OCI-M2 (cell line): ENCODE measurements around the gene TTC39B.
"Not testable (repeated sequence)": the region's sequence is repeated elsewhere in the genome, so short reads cannot be mapped to it uniquely, and the experiment has no call there.

Source experiments
- DNase-seq: peaks from one replicate; lab custom pipeline; 2025; ENCODE audit not compliant: unreplicated experiment; lab: John Stamatoyannopoulos, UW

The TTC39B gene

DNA sequence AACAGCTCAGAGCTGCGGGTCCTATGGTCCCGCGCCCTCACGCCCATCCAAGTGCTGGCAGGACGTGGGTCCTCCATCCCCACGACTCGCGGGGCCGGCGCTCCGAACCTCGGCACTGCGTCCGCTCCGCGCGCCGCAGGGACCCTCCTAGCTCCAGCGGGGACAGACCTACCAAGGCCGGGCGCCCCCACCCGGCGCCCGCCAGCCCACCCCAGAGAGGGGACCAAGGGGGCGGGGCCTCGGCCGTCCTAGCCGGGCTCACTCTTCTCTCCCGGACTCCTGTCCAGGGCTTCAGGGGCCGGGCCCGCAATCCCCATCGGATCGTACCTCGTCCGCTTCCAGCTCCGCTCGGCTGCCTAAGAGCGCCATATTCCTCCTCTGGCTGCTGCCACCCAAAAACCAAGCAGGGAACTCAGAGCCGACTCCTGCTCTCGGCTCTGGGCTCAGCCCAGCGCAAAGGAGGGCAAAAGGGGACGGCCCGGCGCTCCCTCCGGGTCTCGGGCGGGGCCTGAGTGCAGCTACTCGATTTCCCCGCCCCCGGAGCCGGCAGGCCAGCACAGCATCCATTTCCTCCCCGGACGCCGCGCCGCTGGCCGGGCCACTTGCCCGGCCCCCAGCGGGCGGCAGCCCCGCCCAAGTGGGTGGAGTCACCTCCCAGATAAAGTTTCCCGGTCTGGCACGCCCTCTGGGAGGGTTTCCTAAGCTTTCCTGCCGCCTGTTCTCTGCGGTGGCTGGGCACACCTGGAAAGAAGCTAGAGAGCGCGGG lies at the start of gene TTC39B:
TTC39B (minus strand) TSS at position 460 of the 766 bp plus-strand sequence; CDS start at position 369, 91 bp downstream.
- no peak for DNase-seq

DNA sequence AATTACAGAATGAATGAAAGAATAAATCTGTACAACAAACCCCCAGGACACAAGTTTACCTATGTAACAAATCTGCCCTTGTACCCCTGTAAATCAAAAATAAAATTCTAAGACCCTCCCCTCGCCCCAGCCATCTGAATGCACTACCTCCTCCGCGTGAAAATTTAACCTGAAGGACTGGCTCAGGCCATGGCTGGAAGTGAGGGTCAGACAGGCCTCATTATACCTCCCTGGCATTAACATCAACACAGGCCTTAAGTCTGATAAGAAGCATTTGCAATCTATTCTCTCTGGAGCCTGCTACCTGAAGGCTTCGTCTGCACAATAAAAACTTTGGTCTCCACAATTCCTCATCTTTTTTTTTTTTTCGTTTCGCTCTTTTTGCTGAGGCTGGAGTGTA lies 48.7 kb upstream of the TTC39B start:
- no peak for DNase-seq

DNA sequence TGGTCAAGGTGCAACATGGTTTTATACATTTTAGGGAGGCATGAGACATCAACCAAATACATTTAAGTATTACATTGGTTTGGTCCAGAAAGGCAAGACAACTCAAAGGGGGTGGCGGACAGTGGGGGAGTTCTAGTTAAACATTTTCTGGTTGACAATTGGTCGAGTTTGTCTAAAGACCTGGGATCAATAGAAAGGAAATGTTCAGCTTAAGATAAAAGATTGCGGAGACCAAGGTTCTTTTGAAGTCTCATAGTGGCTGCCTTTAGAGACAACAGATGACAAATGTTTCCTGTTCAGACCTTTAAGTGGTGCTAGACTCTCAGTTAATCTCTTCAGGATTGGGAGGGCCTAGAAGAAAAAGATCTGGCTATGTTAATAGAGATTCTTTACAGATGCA lies 47.7 kb upstream of the TTC39B start:
- DNase-seq: no peak

DNA sequence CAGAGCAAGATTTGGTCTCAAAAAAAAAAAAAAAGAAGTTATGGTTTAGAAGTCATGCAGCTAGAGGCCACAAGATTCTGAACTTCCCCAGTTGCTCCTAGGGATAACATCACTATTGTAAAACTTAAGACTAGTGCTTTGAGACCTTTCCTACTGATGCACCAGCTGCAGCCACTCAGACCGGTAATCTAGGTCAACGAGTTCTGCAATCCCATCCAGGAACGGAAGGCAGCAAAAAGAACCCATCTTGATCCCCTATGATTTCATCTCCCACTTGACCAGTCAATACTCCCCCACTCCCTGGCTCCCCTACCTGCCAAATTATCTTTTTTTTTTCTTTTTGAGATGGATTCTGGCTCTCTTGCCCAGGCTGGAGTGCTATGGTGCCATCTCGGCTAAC lies 46.9 kb upstream of the TTC39B start:
- DNase-seq: no peak

DNA sequence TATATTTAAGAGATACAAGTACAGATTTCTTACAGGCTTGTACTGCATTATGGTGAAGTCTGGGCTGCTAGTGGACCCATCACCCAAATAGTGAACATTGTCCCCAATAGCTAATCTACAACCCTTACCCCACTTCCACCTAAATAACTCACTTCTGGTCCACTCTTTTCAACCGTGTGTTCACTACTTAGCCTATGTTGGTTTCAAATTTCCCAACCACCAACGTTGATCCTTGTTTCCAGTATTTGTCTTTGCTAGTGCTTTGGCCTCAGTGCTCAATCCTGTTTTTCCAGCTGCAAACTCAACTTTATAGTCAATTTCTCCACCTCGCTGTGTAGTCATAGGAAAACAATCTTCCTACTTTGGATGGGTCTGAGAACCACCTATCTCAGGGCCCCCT lies 45.3 kb upstream of the TTC39B start:
- no peak for DNase-seq

DNA sequence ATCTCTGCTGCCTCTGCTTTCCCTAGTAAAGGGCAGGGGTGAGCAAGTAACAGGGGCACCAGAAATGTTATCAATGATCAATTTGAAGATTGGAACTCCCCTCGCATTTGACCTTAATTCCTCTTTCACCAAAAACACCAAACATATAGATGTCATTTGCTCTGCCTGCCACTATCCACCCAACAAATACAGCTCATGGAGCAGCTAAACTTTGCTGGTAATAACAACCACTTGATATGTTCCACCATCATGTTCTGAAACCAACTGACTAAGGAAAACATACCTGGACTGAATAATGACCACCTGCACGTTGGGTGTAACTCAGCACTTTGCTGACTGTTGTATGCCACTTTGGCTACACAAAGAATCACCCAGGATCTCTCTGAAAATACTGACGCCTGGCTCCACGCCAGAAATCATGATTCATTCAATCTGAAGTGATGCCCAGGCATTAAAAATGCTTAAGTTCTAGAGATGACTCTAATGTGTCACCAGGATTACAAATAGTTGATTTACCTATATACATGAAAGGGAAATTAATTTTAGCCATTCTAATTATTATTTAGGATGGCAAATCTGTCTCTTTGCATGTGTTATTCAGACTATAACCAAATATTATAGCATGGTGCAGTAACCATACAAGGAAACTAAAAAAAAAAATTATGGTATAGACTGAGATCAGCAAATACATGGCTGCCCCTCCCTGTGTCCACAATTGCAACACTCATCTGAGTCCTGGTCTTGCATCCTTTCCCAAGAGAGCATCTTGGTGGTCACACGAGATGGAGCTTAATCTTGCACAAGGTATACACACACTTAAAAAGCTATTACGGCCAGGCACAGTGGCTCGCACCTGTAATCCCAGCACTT lies 43.1 kb upstream of the TTC39B start:
- no peak for DNase-seq

DNA sequence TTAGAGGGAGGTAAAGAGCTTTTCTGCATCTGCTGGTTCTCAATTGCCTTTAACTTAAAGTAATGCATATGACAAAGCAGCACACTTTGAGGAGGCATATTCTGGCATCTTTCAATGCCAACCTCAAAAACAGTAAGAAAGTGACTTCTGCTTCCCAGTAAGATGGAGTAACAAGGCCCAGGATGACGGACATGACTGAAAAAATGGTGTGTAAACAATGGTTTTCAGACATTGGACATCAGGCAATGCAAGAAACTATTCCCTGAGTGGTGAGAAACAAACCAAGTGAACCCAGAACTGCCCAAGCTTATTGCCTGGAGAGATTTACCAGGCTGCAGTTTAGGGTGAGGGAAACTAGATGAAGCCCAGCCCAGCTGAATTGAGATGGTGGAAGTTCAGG lies 39.8 kb upstream of the TTC39B start:
- DNase-seq: no peak

DNA sequence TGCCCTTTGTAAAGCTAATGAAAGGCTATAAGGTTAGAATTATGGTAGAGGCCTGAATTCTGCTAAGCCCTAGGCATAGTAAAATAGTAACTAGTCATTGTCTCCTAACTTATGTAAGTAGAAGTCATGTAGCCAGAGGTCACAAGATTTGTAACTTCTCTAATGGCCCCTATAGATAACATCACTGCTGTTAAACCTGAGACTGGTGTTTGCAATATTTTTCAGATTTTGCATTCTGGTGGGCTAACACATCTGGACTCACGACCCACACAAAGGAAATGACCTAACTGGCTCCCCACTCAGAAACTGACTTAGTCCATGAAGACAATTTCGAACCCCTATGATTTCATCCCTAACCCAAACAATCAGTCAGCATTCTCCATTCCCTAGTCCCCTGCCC lies 37.2 kb upstream of the TTC39B start:
- DNase-seq: no peak

DNA sequence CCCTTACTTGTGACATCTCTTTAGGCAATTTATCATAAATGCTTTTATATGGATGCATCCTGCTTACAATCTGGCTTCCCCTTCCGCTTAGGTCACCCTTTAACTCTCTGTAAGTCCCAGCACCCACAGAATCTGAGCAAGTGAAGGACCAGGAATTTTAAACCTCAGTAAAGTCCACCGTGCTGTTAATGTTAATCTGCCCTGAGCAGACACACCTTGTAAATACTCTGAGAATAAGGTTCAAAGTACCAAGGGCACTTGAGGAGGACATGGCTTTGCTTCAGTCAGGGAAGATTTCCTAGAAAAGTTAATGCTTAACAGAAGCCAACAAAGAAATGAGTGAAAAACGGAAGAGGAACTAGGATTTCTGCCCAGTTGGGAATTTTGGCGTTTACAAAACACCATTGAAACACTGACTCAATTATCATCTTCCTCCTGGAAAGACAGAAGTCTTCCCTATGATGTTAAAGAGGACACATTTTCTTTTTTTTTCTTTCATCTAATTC lies 26.4 kb upstream of the TTC39B start:
- no peak for DNase-seq

DNA sequence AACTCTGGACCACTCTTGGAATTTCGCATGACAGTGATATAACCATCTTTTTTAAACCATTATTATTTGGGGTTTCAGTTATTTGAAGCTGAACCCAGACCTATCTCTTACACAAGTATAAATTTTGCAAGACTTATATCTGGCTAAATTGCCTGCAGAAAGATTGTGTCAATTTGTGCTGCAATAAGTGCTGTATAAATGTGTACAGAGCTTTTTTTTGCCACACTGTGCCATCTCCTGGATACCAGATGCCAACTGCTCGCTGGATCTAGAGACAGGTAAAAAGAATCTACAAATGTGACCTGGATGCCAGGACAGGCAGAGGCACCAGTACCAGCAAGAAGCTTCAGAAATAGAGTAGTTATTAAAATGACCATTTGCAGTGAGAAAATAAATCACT lies 25.9 kb upstream of the TTC39B start:
- no peak for DNase-seq

DNA sequence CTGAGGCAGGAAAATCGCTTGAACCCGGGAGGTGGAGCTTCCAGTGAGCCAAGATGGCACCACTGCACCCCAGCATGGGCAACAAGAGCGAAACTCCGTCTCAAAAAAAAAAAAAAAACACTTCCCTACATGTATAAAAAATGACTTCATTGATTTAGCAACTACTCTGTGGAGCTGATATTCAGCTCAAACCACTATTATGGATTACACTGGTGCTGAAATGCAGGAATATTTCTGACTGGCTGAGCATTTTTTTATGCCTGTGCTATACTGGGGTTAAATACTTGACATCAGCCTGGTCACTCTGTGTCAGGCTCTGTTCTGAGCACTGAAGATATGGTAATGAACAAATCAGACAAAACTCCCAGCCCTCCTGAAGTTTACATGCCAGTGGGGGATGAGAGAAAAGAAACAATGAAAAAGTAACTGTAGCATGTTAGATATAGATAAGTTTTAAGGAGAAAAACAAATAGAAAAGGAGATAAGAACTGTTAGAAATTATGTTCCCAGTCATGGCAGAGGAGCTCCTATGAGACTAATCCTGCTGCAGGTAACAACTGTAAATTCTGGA lies 22.6 kb upstream of the TTC39B start:
- DNase-seq: no peak

DNA sequence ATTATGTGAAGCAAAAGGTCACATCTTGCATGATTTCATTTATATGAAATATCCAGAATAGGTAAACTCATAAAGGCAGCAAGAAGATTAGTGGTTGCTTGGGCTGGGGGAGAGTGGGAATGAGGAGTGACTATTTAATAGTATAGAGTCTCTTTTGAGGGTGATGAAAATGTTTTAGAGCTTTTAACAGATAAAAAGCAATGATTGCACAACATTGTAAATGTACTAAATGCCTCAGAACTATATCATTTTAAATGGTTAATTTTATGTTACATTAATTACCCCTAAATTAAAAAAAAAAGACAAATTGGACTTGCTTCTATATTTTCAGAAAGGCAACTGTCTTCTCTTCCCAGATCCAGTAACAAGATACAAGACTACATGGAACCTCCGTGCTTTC lies 21.9 kb upstream of the TTC39B start:
- DNase-seq: no peak

DNA sequence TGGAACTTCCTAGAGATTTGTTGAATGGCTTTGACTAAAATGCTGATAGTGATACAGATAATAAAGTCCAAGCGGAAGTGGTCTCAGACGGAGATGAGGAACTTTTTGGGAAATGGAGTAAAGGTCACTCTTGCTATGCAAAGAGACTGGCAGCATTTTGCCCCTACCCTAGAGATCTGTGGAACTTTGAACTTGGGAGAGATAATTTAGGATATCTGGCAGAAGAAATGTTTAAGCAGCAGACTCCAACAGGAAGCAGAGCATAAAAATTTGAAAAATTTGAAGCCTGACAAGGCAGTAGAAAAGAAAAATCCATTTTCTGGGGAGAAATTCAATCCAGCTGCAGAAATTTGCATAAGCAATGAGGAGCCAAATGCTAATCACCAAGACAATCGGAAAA lies 15.7 kb upstream of the TTC39B start:
- not testable (repeated sequence) for DNase-seq

DNA sequence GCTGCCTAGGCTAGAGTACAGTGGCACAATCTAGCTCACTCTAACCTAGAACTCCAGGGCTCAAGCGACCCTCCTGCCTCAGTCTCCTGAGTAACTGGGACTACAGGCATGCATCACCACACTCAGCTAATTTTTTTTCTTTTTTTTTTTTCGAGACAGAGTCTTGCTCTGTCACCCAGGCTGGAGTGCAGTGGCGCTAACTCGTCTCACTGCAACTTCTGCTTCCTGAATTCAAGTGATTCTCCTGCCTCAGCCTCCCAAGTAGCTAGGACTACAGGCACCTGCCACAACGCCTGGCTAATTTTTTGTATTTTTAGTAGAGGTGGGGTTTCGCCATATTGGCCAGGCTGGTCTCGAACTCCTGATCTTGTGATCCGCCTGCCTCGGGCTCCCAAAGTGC lies 12.6 kb upstream of the TTC39B start:
- DNase-seq: not testable (repeated sequence)

DNA sequence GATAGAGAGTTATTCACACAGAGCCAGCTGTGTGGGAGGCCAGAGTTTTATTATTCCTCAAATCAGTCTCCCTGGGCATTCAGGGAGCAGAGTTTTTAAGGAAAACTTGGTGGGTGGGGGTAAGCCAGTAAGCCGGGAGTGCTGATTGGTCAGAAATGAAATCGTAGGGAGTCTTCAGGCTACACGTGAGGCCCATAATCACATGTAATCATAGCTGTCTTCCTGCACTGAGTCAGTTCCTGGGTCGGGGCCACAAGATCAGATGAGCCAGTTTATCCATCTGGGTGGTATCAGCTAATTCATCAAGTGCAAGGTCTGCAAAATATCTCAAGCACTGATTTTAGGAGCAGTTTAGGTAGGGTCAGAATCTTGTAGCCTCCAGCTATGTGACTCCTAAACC lies 10.8 kb upstream of the TTC39B start:
- no peak for DNase-seq

DNA sequence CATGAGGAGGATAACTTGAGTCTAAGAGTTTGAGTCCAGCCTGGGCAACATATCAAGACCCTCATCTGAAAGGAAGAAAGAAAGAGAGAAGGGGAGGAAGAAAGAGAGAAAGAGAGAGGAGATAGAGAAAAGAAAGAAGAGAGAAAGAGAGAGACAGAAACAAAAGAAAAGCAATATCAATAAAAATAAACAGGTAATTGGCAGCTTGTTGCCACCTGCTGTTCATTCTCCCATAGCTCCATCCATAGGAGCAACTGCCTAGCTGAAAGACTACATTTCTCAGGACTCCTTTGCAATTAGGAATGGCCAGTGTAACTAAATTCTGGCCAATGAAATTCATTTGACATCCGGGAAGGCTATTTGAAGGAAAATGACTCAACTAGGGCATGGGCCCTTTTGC lies 4.6 kb upstream of the TTC39B start:
- DNase-seq: no peak

DNA sequence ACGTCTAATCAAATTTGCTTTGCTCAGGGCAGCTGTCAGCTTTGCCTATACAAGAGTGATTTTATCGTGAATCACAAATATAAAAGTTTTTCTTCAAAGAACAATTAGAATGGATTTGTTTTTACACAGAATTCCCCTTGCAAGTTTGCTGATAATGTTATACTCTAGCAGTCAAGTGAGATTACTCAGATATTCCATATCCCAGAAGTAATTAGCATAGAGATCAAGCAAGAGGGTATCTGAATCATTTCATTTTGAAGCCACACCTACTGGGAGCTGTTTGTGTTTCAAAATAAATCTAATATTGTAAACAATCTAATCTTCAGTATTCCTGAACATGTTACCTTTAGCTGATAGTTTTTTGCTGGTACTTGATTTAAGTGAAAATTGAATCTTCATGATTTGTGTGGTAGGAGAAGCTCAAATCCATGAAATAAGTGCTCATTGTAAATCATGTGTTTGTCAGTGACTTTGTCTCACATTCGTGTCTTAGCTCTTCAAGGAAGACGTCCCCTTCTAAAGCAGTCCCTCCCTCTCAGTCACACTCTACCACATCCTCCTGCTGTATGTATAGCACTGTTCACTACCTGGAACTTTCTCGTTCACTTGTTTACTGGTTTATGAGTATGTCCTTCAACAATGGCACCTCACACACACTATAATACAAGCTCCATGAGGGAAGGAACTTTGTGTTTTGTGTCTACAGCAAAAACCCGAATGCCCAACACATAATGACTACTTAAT lies 3.3 kb upstream of the TTC39B start:
- DNase-seq: no peak

DNA sequence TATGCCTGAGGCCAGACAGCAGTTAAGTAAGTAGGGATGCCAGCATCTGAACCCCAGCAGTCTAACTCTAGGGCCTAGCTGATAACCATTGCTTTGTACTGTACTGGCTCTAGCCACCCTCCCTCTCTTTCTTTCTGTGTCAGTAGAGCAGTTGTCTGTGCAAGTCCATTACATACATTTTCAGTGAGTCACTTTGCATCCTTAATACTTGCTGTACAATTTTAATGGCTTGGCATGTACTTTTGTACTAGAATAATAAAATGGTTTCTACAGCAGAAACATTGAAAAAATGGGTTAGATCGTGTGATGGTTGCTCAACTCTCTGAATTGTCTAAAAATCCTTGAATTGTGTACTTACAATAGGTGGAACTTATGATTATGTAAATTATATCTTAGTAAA lies 1.5 kb upstream of the TTC39B start:
- DNase-seq: no peak

DNA sequence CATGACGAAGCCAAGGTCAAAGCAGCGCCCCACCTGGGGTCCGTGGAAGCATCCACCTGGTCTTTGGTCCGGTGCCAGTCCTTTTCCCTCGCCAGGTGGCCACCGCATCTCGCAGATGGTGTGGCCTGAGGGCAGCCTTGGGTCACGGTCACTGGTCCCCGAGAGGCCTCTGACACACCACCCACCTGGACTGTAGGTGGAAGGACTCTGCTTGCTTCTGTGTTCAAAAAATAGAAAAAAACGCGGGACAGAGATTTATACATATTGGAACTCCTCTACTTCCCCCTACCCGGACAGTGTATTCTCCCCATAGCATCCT lies 466 bp upstream of the TTC39B start:
- DNase-seq: no peak

DNA sequence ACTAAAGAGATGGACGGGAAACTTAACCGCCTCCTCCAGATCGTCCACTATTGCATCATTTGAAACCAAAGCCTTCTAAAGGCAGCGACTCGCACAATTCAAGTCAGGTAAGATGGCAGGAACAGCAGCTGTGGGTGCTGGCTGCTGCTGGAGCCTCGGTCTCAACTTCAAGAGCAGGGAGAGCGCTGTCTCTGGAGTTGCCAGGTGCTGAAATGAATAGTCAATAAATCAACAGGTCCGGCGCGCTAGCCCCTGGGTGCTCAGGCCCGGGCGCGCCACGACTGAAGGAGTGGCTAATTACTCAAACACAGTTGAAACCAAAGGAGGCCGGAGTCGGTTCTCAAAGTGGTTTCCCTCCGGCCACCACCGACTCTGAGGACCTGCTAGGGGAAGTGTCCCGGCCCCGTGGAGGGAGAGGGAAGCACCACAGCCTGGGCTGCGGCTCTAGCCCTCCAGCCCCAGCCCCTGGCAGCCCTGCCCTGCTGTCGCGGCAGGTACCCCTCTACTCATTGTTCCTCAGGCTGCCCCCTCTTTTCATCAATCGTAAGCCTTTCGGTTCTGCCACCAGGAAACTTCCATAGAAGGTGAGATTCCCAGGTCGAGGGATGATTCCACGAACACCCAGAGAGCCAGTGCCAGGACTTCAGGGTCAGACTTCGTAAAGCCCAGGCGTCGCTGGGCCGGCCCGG lies 804 bp downstream of the TTC39B start:
- DNase-seq: no peak

DNA sequence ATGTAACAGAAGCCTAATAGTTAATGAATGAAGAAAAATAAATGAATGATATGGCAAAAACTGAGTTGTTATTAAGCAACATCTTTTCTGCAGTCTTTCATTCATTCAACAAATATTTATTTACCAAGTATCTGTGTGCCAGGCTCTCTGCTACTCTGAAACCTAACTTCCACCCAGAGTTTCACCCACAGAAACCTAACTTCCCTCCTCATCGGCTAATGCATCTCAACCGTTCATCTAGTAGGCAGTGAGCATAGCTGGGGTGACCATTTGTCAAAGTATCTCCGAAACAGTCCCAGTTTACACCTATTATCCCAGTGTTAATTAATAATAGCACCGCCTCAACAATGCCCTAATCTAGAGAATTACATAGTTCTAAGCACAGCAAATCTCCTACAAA lies 1.5 kb downstream of the TTC39B start:
- DNase-seq: no peak
